HG03354 (cell line): ENCODE data around the gene LY6G6D.

Experiments
- ATAC-seq: cut with Tn5 transposase; IDR thresholded peaks from one replicate; pipeline ENCODE4 v1.9.1; 2021; ENCODE audit warnings: mild to moderate bottlenecking; ENCODE audit not compliant: unreplicated experiment, poor library complexity, severe bottlenecking

Gene LY6G6D

DNA sequence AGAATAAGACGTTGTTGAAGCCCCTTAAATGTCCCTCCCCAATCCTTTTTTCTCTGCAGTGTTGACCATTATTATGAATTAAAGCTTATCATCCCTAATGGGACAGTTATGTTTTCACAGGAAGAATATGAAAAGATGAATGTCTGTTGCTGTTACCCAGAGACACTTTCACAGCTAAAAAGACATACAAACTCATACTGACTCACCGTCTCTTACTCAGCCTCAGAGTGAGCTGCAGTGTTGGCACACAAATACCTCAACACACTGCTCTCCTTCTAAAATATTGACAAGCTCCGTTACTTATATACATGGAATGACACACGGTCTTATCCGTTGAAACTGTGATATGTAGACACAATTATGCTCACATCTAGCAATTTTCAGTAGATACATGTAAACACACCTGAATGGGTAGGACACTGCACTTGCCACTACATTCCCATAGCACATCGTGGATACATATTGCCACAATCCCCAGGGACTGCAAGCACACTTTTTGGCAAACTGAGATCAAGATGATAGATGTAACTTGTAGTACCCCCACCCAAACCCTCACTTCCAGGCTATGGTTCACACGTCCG, 37.7 kb downstream of the LY6G6D start:
- no peak for ATAC-seq

DNA sequence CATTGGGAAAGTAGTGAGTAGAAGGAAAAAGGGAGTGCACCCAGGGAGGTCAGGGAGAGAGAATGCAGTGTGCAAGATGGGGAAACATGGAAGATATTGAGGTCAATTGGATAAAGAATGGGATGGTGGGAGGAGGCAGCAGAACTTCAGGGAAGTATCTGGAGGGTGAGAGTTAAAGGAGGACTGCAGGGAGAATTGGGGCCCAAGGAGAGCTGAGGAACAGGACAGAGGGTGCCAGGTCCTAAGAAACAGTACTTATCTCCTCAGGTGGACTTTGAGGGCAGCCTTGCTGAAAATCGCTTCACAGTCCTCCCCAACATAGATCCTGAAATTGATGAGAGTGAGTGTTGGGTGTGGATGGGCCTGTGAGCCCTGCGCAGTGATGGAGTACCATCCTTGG, 43.1 kb downstream of the LY6G6D start:
- ATAC-seq: no peak

DNA sequence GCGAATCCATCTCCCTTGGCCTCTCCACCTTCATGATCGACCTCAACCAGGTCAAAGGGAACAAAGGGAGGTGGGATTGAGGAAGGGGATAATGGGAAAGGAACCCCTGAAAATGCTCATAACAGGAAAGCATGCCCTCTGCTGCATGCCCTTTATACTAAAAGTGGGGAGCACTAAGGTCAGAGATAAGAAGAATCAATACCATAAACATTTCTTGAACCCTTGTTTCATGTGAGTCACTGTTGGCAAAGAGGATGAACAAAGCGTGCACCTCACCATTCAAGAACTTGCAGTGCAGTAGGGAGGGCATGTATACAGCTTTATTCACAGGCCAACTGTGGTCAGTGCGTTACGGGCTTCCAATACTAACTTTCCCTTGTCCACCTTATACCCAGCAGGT, 45.6 kb downstream of the LY6G6D start:
- no peak for ATAC-seq

DNA sequence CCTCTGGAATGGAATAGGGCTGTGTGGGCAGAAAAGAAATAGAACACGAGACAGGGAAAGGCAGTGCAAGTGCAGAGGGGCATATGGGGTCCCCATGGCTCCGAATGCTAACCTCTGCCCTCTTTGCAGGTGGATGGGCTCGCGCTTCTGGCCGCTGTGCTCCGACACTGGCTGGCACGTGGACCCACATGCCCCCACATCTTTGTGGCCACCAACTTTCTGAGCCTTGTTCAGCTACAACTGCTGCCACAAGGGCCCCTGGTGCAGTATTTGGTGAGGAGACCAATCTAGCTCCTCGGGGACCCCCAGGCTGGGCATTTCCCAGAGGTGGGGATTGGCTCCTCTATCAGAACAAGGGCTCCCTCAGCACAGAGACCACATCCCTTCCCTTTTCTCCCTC, 46.2 kb downstream of the LY6G6D start:
- ATAC-seq: no peak

DNA sequence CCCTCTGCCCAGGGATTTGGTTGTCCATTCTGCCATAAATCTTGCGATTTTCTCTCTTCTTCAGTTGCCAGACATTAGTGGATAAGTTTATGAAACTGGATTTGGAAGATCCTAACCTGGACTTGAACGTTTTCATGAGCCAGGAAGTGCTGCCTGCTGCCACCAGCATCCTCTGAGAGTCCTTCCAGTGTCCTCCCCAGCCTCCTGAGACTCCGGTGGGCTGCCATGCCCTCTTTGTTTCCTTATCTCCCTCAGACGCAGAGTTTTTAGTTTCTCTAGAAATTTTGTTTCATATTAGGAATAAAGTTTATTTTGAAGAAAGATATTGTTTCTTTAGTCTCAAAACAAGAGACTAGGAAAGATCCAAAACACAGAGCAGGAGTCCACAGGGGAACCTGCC, 47.2 kb downstream of the LY6G6D start, which contains the start of gene SAPCD1:
TSS of gene SAPCD1 (plus strand) at position 301 of the 400 bp plus-strand sequence. CDS start 399 bp downstream, outside the sequence.
- no peak for ATAC-seq

DNA sequence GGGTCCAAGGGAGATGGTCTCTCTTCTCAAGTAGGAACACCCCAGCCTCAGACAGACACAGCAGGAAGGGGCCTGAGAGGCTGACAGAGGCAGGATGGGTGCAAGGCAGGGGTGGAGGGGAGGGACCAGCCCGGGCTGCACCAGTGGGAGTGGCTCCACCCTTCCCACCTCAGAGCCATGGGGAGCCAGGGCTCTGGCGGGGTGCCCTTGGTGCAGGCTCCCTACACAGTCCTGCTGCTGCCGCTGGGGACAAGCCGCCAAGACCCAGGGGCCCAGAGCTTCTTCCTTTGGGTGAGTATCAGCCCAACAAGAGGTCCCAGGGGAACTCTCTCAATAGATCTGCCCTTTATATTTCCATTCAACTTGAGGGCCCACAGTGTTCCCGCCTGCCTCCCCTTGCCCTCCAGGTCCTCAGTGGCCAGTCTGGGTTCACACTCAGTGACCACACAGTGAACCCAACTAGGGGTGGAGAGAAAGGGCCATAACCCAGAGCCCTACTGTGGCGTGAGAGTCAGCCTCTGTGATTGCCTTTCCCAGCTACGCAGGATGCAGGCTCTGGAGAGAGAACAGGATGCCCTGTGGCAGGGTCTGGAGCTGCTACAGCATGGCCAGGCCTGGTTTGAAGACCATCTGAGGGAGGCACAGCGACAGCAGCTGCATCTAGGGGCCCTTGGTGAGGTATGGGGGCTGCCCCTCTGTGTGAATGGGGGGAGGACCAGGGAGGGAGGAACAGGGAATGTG, 47.9 kb downstream of the LY6G6D start:
- ATAC-seq: no peak

DNA sequence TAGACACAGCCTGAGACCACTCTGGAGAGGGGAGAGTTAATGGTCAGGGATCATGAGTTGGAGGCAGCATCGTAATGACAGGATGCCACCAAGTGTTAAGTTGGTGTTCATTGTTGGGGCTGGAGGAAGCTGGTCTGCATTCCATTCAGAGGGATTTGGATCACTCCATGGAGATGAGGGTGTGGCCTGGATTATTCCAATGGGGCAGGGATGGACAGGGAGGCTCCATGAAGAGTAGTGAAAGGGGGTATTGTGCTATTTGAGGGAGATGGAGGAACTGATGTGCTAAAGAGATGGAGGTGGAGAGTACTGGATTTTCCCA, 48.4 kb downstream of the LY6G6D start:
- ATAC-seq: no peak

DNA sequence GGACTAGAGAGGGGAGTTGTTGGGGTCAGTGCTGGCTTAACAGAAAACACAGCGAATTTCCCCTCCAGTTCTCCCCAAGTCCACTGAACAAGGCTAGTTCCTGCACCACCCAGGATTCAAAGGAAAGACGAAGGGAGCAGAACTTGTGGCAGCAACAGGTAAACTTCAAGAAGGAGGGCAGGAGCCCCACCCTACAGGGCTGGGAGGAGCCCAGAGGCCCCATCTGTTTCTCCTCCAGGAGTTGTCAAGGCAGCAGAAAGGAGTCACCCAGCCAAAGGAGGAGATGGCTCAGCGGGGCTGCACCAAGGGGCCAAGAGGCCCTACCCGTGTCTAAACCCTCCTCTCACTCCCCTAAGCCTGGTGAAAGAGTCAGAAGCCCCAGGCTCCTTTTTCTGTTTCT, 49.0 kb downstream of the LY6G6D start:
- ATAC-seq: no peak

DNA sequence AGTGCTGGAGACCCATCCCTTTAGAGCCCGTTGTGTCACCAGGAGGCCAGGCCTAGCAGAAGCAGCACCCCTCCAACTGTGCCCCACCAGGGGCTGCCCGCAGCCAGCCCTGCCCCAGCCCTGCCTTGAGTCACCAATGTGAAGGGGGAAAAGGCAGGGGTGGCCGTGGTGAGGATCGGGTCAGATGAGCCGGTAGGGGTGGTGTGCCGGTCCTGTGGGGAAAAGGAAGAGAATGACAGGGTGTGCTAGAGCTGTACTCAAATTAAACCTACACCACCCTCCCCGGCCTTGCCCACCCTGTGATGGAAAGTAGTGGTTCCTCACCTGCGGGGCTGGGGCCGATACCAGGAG, 50.4 kb downstream of the LY6G6D start:
- ATAC-seq: no peak

DNA sequence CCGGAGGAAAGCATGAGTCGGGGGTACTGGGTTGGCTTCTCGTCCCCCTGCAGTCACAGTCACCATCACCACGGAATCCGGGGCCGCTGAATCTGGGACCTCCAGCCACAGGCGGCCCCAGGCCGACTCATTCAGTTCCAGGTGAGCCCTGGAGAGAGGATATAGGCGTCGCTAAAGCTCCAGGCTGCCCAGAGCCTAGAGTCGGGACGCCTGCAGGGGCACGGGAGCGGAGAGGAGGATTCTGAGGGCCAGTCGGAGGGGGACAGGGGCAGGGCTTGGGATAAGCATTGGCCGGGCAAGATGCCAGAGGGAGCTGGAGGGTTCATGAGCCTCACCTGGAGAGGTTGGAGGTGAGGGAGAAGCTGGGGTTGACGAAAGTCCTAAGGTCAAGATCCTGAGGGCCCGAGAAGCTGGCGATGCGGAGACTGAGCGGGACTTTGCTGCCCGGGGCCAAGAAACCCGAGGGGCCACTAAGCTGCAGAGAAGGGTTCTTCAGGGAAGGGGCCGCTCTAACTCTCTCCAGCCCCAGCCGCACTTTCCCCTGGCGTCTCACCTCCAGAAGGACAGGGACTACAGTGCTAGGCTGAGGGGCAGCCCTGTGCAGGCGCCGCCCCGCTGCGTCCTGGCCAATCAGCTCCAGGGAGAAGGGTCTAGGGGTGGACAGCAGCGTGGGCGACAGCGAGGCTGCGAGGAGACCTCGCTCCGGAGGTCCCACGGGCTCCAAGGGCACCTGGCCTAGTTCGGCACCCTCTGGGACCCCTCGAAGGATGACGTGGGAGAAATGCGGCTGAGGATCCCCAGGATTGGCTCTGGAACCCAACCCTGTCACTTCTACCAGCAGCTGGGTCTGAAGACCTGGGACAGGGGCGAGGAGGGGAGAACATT, 51.0 kb downstream of the LY6G6D start:
- no peak for ATAC-seq

DNA sequence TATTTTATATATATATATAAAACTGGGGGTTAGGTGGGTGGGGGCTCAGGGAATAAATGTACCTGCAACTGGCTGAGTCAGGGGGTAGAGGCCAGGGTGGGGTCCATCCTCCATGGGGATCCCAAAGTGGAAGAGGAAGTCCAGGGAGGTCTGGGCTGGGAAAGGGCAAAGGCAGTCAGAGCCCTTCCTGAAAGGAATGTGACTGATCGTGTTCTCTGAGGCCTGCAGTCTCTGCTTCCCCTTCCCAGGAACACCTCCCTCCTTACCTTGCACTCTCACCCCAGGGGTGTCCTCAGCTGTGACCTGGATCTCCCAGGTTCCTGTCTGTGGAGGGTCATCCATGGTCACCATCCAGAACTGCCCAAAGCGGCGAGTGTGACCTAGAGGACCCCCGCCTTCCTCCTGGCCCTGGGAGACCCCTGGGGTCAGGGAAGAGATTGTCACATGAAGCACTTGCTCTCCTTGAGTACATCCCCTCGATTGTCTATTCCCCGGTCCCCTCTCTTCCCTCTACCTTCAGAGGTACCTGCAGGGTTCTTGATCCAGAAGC, 52.0 kb downstream of the LY6G6D start:
- no peak for ATAC-seq
